MM.1S (cell line): ENCODE measurements around the gene LRTM2.

Source experiments
- DNase-seq: peaks from one replicate; pipeline ENCODE4 v3.0.0-alpha.2; 2015
- H2AFZ ChIP-seq: fragments of 300-600 bp; sonication (generic); 2 replicates; pipeline ENCODE4 v1.6.0; 2016; ENCODE audit warnings: antibody characterized with exemption, low read length
- H3F3A ChIP-seq: fragments of 300-600 bp; sonication (generic); 2 replicates; pipeline ENCODE4 v1.6.1; 2016; ENCODE audit warnings: mild to moderate bottlenecking, antibody characterized with exemption, low read length, moderate library complexity, mixed read lengths; ENCODE audit not compliant: insufficient read depth
- H3K27ac ChIP-seq: fragments of 300-600 bp; sonication (generic); 2 replicates; pipeline ENCODE4 v1.5.1; 2016; ENCODE audit warnings: mild to moderate bottlenecking, low read length
- H3K27me3 ChIP-seq: fragments of 300-600 bp; sonication (generic); replicated peaks from 2 replicates; pipeline ENCODE4 v1.6.0; 2016; ENCODE audit warnings: low read length; ENCODE audit not compliant: insufficient read depth
- H3K36me3 ChIP-seq: fragments of 300-600 bp; sonication (generic); replicated peaks from 2 replicates; pipeline ENCODE4 v1.6.1; 2016; ENCODE audit warnings: mild to moderate bottlenecking, low read length, mixed read lengths; ENCODE audit not compliant: insufficient read depth
- H3K4me1 ChIP-seq: fragments of 300-600 bp; sonication (generic); 2 replicates; pipeline ENCODE4 v1.6.1; 2016; ENCODE audit warnings: low read length, mixed read lengths
- H3K4me2 ChIP-seq: fragments of 300-600 bp; sonication (generic); 2 replicates; pipeline ENCODE4 v1.6.0; 2016; ENCODE audit warnings: low read depth, low read length
- H3K4me3 ChIP-seq: fragments of 300-600 bp; sonication (generic); 2 replicates; pipeline ENCODE4 v1.5.1; 2016; ENCODE audit warnings: low read length, mixed read lengths
- H3K79me2 ChIP-seq: fragments of 300-600 bp; sonication (generic); 2 replicates; pipeline ENCODE4 v1.6.1; 2016; ENCODE audit warnings: mixed run types, low read length, mixed read lengths
- H3K9ac ChIP-seq: fragments of 300-600 bp; sonication (generic); 2 replicates; pipeline ENCODE4 v1.6.1; 2016; ENCODE audit warnings: low read length, mixed read lengths
- H3K9me2 ChIP-seq: fragments of 300-600 bp; sonication (generic); replicated peaks from 2 replicates; pipeline ENCODE4 v1.6.1; 2016; ENCODE audit warnings: mild to moderate bottlenecking, low read length, mixed read lengths; ENCODE audit not compliant: insufficient read depth
- H3K9me3 ChIP-seq: fragments of 300-600 bp; sonication (generic); replicated peaks from 2 replicates; pipeline ENCODE4 v1.6.1; 2016; ENCODE audit warnings: mild to moderate bottlenecking, low read length, mixed read lengths; ENCODE audit not compliant: insufficient read depth
- H4K20me1 ChIP-seq: fragments of 300-600 bp; sonication (generic); 2 replicates; pipeline ENCODE4 v1.6.1; 2016; ENCODE audit warnings: mild to moderate bottlenecking, low read length, moderate library complexity, mixed read lengths; ENCODE audit not compliant: insufficient read depth
- CTCF ChIP-seq: fragments of 300-600 bp; sonication (generic); IDR thresholded peaks from 2 replicates; pipeline ENCODE4 v1.5.1; 2016; ENCODE audit warnings: antibody characterized with exemption, low read length, mixed read lengths
- EZH2 ChIP-seq: fragments of 300-600 bp; sonication (generic); optimal IDR thresholded peaks from 2 replicates; pipeline ENCODE3; 2017; ENCODE audit warnings: low read depth, mild to moderate bottlenecking, antibody characterized with exemption, low read length, mixed read lengths
- EZH2phosphoT487 ChIP-seq: fragments of 300-600 bp; sonication (generic); IDR thresholded peaks from 2 replicates; pipeline ENCODE4 v1.6.1; 2018; ENCODE audit warnings: antibody characterized with exemption, low read length

LRTM2 gene

GRCh38 chr12:1808798-1809480 lies 11.4 kb upstream of the LRTM2 start:
- H3K4me3 ChIP-seq: no peak overlapping the region

GRCh38 chr12:1809591-1810190 lies 10.7 kb upstream of the LRTM2 start:
- no peak overlapping the region for H3K4me3 ChIP-seq
- no peaks in the 10 kb centered on the region for H3K9me3 ChIP-seq
- no peak overlapping the region for H3K4me2 ChIP-seq
- no peaks in the 10 kb centered on the region for H3K79me2 ChIP-seq
- no peak for TF ChIP-seq CTCF
- no peak for TF ChIP-seq EZH2
- no peak for TF ChIP-seq EZH2phosphoT487
- H3K27me3 ChIP-seq: peaks cover 33% of the 10 kb centered on the region
- no peak overlapping the region for H2AFZ ChIP-seq
- no peak overlapping the region for H3K27ac ChIP-seq
- no peaks in the 10 kb centered on the region for H3F3A ChIP-seq
- H3K9ac ChIP-seq: no peak overlapping the region
- no peak for DNase-seq
- H3K36me3 ChIP-seq: no peaks in the 10 kb centered on the region
- peaks cover 11% of the 10 kb centered on the region for H3K4me1 ChIP-seq
- H4K20me1 ChIP-seq: no peaks in the 10 kb centered on the region
- no peaks in the 10 kb centered on the region for H3K9me2 ChIP-seq

More at GRCh38 chr12:1808798-1809480, 11.4 kb upstream of the LRTM2 start:
- Histone ChIP-seq H3K9me3 (no peaks in the 10 kb centered on the region), H3K27ac (no peak overlapping the region), H3K4me1 (peaks cover 13% of the 10 kb centered on the region), H3K27me3 (peaks cover 26% of the 10 kb centered on the region), H3K9me2 (no peaks in the 10 kb centered on the region), H3K79me2 (no peaks in the 10 kb centered on the region), H3F3A (no peaks in the 10 kb centered on the region), H4K20me1 (no peaks in the 10 kb centered on the region), H3K4me2 (no peak overlapping the region), H3K36me3 (no peaks in the 10 kb centered on the region), H2AFZ (no peak overlapping the region), H3K9ac (no peak overlapping the region)
- DNase-seq: no peak
- TF ChIP-seq EZH2: no peak
- TF ChIP-seq CTCF: no peak
- no peak for TF ChIP-seq EZH2phosphoT487

GRCh38 chr12:1810201-1810930 lies 10.0 kb upstream of the LRTM2 start:
- H3K27me3 ChIP-seq: peaks cover 40% of the 10 kb centered on the region
- H3K4me1 ChIP-seq: 0 out of 2 replicates have a peak, but pooled peaks cover 8% of the 10 kb centered on the region
- no peaks in the 10 kb centered on the region for H4K20me1 ChIP-seq
- H3K4me3 ChIP-seq: no peak overlapping the region
- H3K4me2 ChIP-seq: no peak overlapping the region
- H3K9ac ChIP-seq: no peak overlapping the region
- no peak for DNase-seq
- H3K9me2 ChIP-seq: no peaks in the 10 kb centered on the region
- H2AFZ ChIP-seq: no peak overlapping the region
- no peaks in the 10 kb centered on the region for H3K79me2 ChIP-seq
- H3F3A ChIP-seq: no peaks in the 10 kb centered on the region
- TF ChIP-seq CTCF (no peak), EZH2 (no peak), EZH2phosphoT487 (no peak)
- no peaks in the 10 kb centered on the region for H3K36me3 ChIP-seq
- H3K9me3 ChIP-seq: no peaks in the 10 kb centered on the region
- H3K27ac ChIP-seq: no peak overlapping the region
